Endothelial cell of umbilical vein (primary cell): Measurements from ENCODE around the gene CHN2. TPM values are rescaled to one million over a fixed set of nuclear protein-coding genes. Genes with fewer than 3 reads are reported as not detected.

ENCODE experiments used
- BruUV-seq: library from RNA; stranded (reverse); fragments of 400-500 nt; replicated peaks from 2 replicates; lab custom pipeline; 2021; lab: Mats Ljungman, UMichigan
- CTCF ChIA-PET: fragments of 300-600, 350-600 bp; sonication (Branson Sonifier 250); formaldehyde crosslinking; loops from one replicate; lab custom pipeline; 2021; ENCODE audit warnings: antibody characterized with exemption, inconsistent platforms; lab: Charles Lee
- POLR2A ChIA-PET: fragments of 300-600, 350-600 bp; sonication (Branson Sonifier 250); formaldehyde crosslinking; loops from one replicate; lab custom pipeline; 2021; ENCODE audit warnings: antibody characterized with exemption, inconsistent platforms; lab: Charles Lee
- DNase-seq: peaks from one replicate; pipeline ENCODE4 v3.0.0-alpha.2; 2011; ENCODE audit warnings: low read depth, low spot score
- FAIRE-seq: peaks from 2 replicates; lab custom pipeline; 2011; peaks lifted over from hg19 to GRCh38; lab: Jason Lieb, UNC
- H2AFZ ChIP-seq: 2 replicates; pipeline ENCODE4 v1.6.0; 2012; ENCODE audit warnings: low read depth, low read length, control low read depth, inconsistent platforms
- H3K27ac ChIP-seq: 2 replicates; pipeline ENCODE4 v1.5.1; 2011; ENCODE audit warnings: low read depth, mild to moderate bottlenecking, control low read depth, low read length, moderate library complexity; ENCODE audit not compliant: insufficient read depth
- H3K27me3 ChIP-seq, 2 experiments: 2 replicates each; pipeline versions ENCODE4 v1.6.0 to v1.6.1; 2011; ENCODE audit warnings: low read length in 2 of 2, mixed read lengths in 1 of 2; ENCODE audit not compliant: control insufficient read depth in 2 of 2, insufficient read depth in 2 of 2
- H3K36me3 ChIP-seq, 2 experiments: 2 replicates in 1 of 2; 3 replicates in 1 of 2; pipeline ENCODE4 v1.5.1; 2011; ENCODE audit warnings: low read length in 2 of 2, mild to moderate bottlenecking in 1 of 2, moderate library complexity in 1 of 2; ENCODE audit not compliant: control insufficient read depth in 2 of 2, insufficient read depth in 2 of 2; ENCODE audit errors: extremely low read depth in 1 of 2
- H3K4me1 ChIP-seq: 3 replicates; pipeline ENCODE4 v1.5.1; 2011; ENCODE audit warnings: mild to moderate bottlenecking, low read length; ENCODE audit not compliant: control insufficient read depth, insufficient read depth; ENCODE audit errors: extremely low read depth
- H3K4me2 ChIP-seq: 2 replicates; pipeline ENCODE4 v1.6.1; 2011; ENCODE audit warnings: low read length, control low read depth, mixed read lengths; ENCODE audit not compliant: insufficient read depth
- H3K4me3 ChIP-seq, 3 experiments: fragments of 200-600 bp in 1 of 3; sonication (generic), shearing (Covaris generic) in 1 of 3; replicated peaks in 1 of 3; 2 replicates each; pipeline ENCODE4 v1.5.1; 2011 to 2016; ENCODE audit warnings: control low read depth in 3 of 3, low read length in 3 of 3, mild to moderate bottlenecking in 2 of 3, inconsistent platforms in 1 of 3, low read depth in 1 of 3, moderate library complexity in 1 of 3; ENCODE audit not compliant: insufficient read depth in 1 of 3
- H3K79me2 ChIP-seq: 2 replicates; pipeline ENCODE4 v1.6.0; 2012; ENCODE audit warnings: low read length, inconsistent platforms; ENCODE audit not compliant: control insufficient read depth, insufficient read depth
- H3K9ac ChIP-seq: replicated peaks from 2 replicates; pipeline ENCODE3; 2011; ENCODE audit warnings: low read length, control low read depth; ENCODE audit not compliant: insufficient read depth; ENCODE audit errors: extremely low read depth
- H3K9me1 ChIP-seq: replicated peaks from 3 replicates; pipeline ENCODE4 v1.6.0; 2011; ENCODE audit warnings: mild to moderate bottlenecking, low read length; ENCODE audit not compliant: control insufficient read depth, insufficient read depth; ENCODE audit errors: extremely low read depth
- H3K9me3 ChIP-seq: replicated peaks from 2 replicates; pipeline ENCODE4 v1.5.1; 2012; ENCODE audit warnings: low read length, inconsistent platforms; ENCODE audit not compliant: control insufficient read depth, insufficient read depth
- H4K20me1 ChIP-seq: replicated peaks from 2 replicates; pipeline ENCODE3; 2011; ENCODE audit warnings: mild to moderate bottlenecking, low read length; ENCODE audit not compliant: control insufficient read depth, insufficient read depth; ENCODE audit errors: extremely low read depth
- CTCF ChIP-seq, 2 donors: IDR thresholded peaks; 1 replicate in 1 of 2; 2 replicates in 1 of 2; pipeline ENCODE4 v1.5.1; 2011; ENCODE audit warnings: low read length in 2 of 2, mild to moderate bottlenecking in 2 of 2, moderate library complexity in 2 of 2, control low read depth in 1 of 2, inconsistent platforms in 1 of 2, low read depth in 1 of 2; ENCODE audit not compliant: insufficient read depth in 1 of 2; ENCODE audit errors: extremely low read depth in 1 of 2
- EZH2 ChIP-seq: IDR thresholded peaks from 2 replicates; pipeline ENCODE4 v1.6.1; 2012; ENCODE audit warnings: borderline replicate concordance, low read depth, mild to moderate bottlenecking, moderate library complexity, low read length, inconsistent platforms; ENCODE audit not compliant: severe bottlenecking
- FOS ChIP-seq: IDR thresholded peaks from 2 replicates; pipeline ENCODE4 v1.6.1; 2011; ENCODE audit warnings: mild to moderate bottlenecking, low read length, moderate library complexity, borderline replicate concordance; ENCODE audit not compliant: insufficient read depth
- GATA2 ChIP-seq: IDR thresholded peaks from 2 replicates; pipeline ENCODE4 v1.7.0; 2011; ENCODE audit warnings: low read depth, mild to moderate bottlenecking, moderate library complexity, mixed read lengths, low read length; ENCODE audit not compliant: insufficient read length, insufficient read depth
- JUN ChIP-seq: IDR thresholded peaks from 2 replicates; pipeline ENCODE4 v1.6.1; 2011; ENCODE audit warnings: borderline replicate concordance, low read depth; ENCODE audit not compliant: insufficient read length, insufficient read depth
- MYC ChIP-seq: IDR thresholded peaks from one replicate; pipeline ENCODE4 v1.6.1; 2011; ENCODE audit warnings: mild to moderate bottlenecking, low read depth, low read length
- POLR2A ChIP-seq: IDR thresholded peaks from 2 replicates; pipeline ENCODE4 v1.6.1; 2012; ENCODE audit warnings: low read depth, mild to moderate bottlenecking, control low read depth, low read length
- POLR2AphosphoS5 ChIP-seq: IDR thresholded peaks from 2 replicates; pipeline ENCODE4 v1.6.1; 2012; ENCODE audit warnings: low read depth, mild to moderate bottlenecking, control low read depth, low read length, moderate library complexity; ENCODE audit not compliant: insufficient read depth
- dilution Hi-C: fragments of 300-500 bp; cut with MboI; formaldehyde crosslinking; loops from one replicate; pipeline ENCODE4 v1.15.0; 2019; ENCODE audit warnings: low sequenced_read_pairs; ENCODE audit not compliant: extremely low pct_ligation_motif_present
- intact Hi-C: fragments of 100-400 bp; cut with micrococcal nuclease; formaldehyde crosslinking; loops from one replicate; pipeline ENCODE4 v1.10.0; 2022
- polyA plus RNA-seq, 4 experiments: library from polyadenylated mRNA; depleted of rRNA in 3 of 4; stranded (reverse) in 3 of 4; unstranded in 1 of 4; fragments of >200 nt; gene quantifications; 2 replicates each; pipeline versions ENCODE4 v1.2.1 to v1.2.3, GENCODE V29; 2011 to 2012; ENCODE audit warnings: missing spikeins in 1 of 4
- total RNA-seq: library from RNA; stranded (reverse); gene quantifications from 2 replicates; pipeline ENCODE4 v1.2.3, GENCODE V29; 2021
- TF ChIP-seq, protein P1 (sequence below): IDR thresholded peaks from 2 replicates; pipeline ENCODE4 v1.6.1; 2011; ENCODE audit not compliant: insufficient read depth, insufficient read length

Gene CHN2
- total and polyA plus RNA-seq, 2 donors (not counting 3 experiments of a cell fraction or from before 2014, with no cell fraction given) = 1.4 to 5.0 TPM

DNA sequence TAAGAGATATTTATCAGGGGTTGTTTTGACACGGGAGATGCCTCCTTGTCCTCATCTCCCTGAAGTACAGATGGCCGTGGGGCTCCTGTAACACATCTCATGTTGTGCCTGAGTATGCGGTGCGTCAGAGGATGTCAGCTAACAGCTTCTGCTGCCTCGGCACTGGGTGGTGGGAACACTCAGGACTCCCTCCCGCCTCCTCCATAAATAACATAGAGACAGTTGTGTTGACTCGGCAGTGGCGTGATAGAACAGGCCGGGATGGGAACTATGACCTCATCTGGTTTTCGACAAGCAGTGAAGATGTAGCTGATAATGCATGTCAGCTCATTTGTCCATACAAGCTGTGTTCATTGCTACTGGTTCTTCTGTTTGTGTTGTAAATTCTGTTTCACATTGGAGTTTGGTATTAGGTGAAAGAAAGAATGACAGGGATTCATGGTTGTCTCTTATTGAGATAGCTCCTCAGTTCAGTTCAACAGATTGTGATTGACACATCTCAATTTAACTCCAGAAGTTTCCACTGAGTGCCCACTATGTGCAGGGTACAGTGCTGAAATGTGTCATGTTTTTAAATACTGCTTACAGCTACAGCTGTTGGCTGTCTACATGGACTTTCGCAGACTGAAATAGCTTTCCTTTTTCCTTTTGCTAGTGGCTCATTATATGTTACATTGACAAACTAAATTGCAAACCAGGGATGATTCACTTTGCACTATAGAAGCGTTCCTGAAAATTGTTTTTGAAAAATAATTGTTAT is 87.4 kb downstream of the CHN2 start:
- H3K27ac ChIP-seq = no peak overlapping the region
- no peak overlapping the region for H3K4me3 ChIP-seq
- POLR2A ChIA-PET = no interaction called here
- H3K9me3 ChIP-seq = no peaks in the 10 kb centered on the region
- no peak overlapping the region for H2AFZ ChIP-seq
- H3K9ac ChIP-seq = no peak overlapping the region
- no TSS peak for BruUV-seq
- H3K36me3 ChIP-seq = no peaks in the 10 kb centered on the region
- peaks cover under 1% of the 10 kb centered on the region for H3K4me1 ChIP-seq
- dilution Hi-C loops (no loop called here), intact Hi-C loops (no loop called here)
- no peaks in the 10 kb centered on the region for H3K9me1 ChIP-seq
- DNase-seq (no peak), FAIRE-seq (no peak)
- CTCF ChIA-PET = interaction anchor here (2.1 kb wide), 1 partner anchor 92 kb away, joined by 13 read pairs; no protein-coding TSS in a partner anchor
- H3K27me3 ChIP-seq = no peaks in the 10 kb centered on the region
- no peaks in the 10 kb centered on the region for H3K79me2 ChIP-seq
- H4K20me1 ChIP-seq = no peaks in the 10 kb centered on the region
- no peak overlapping the region for H3K4me2 ChIP-seq
- TF ChIP-seq EZH2 (no peak), POLR2AphosphoS5 (no peak)

GRCh38 chr7:29282819-29283414 is 88.3 kb downstream of the CHN2 start:
- Histone ChIP-seq H3K9me3 (no peaks in the 10 kb centered on the region), H3K27me3 (no peaks in the 10 kb centered on the region), H3K36me3 (no peaks in the 10 kb centered on the region), H3K4me1 (peaks cover 6% of the 10 kb centered on the region), H3K27ac (no peak overlapping the region), H3K9me1 (no peaks in the 10 kb centered on the region), H4K20me1 (no peaks in the 10 kb centered on the region), H3K4me3 (no peak overlapping the region), H3K9ac (no peak overlapping the region), H3K4me2 (no peak overlapping the region), H2AFZ (no peak overlapping the region), H3K79me2 (no peaks in the 10 kb centered on the region)
- FAIRE-seq = no peak
- BruUV-seq = no TSS peak
- intact Hi-C loops (no loop called here), dilution Hi-C loops (no loop called here)
- POLR2A ChIA-PET = no interaction called here
- no peak for DNase-seq
- TF ChIP-seq, protein P1, sequence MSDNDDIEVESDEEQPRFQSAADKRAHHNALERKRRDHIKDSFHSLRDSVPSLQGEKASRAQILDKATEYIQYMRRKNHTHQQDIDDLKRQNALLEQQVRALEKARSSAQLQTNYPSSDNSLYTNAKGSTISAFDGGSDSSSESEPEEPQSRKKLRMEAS = no peak
- no peak for TF ChIP-seq POLR2AphosphoS5
- no peak for TF ChIP-seq MYC
- no peak for TF ChIP-seq FOS
- TF ChIP-seq GATA2 = no peak
- TF ChIP-seq EZH2 = no peak
- no peak for TF ChIP-seq CTCF (IDR thresholded peaks at IDR 0.05; ENCODE audit: extremely low read depth in 1 of 2, insufficient read depth in 1 of 2, low read depth in 1 of 2, low read length in 2 of 2)
- TF ChIP-seq POLR2A = no peak
- TF ChIP-seq JUN = no peak
- CTCF ChIA-PET = interaction anchor here (1.0 to 2.1 kb wide), 3 partner anchors 93 to 356 kb away, joined by 3 to 13 read pairs (median 4); no protein-coding TSS in a partner anchor
